ENCODE measurements around the gene SCIN. TPM values are rescaled to one million over a fixed set of nuclear protein-coding genes. Genes with fewer than 3 reads are reported as not detected.

SCIN gene
- polyA plus RNA-seq, 1 of the 3 experiments (the other 2 are of a cell fraction), result 0.02 TPM

DNA sequence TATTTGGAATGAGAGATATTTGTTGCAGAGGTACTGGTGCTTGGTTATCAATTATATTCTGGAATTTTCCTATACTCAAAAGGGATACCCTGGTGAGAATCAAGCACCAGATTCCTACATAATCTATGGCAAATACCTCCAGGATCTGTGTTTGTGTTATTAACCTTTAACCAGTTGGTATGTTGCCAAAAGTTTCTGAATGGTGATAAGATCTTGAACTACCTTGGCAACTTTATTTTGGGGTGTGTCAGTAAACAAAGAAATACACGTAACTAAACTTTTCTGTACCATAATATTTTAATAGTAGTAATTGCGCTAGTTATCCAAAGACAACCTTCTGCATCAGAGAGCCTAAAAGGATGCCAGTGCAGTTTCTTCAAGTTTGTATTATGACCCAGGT is 13.4 kb downstream of the SCIN start (continued):
- TF ChIP-seq, protein P1, sequence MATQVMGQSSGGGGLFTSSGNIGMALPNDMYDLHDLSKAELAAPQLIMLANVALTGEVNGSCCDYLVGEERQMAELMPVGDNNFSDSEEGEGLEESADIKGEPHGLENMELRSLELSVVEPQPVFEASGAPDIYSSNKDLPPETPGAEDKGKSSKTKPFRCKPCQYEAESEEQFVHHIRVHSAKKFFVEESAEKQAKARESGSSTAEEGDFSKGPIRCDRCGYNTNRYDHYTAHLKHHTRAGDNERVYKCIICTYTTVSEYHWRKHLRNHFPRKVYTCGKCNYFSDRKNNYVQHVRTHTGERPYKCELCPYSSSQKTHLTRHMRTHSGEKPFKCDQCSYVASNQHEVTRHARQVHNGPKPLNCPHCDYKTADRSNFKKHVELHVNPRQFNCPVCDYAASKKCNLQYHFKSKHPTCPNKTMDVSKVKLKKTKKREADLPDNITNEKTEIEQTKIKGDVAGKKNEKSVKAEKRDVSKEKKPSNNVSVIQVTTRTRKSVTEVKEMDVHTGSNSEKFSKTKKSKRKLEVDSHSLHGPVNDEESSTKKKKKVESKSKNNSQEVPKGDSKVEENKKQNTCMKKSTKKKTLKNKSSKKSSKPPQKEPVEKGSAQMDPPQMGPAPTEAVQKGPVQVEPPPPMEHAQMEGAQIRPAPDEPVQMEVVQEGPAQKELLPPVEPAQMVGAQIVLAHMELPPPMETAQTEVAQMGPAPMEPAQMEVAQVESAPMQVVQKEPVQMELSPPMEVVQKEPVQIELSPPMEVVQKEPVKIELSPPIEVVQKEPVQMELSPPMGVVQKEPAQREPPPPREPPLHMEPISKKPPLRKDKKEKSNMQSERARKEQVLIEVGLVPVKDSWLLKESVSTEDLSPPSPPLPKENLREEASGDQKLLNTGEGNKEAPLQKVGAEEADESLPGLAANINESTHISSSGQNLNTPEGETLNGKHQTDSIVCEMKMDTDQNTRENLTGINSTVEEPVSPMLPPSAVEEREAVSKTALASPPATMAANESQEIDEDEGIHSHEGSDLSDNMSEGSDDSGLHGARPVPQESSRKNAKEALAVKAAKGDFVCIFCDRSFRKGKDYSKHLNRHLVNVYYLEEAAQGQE (IDR thresholded peaks at IDR 0.05; ENCODE audit: low read depth, low read length), result no peak
- TF ChIP-seq YY1 (IDR thresholded peaks at IDR 0.05; ENCODE audit: low read depth) (no peak), CHD2 (IDR thresholded peaks at IDR 0.05; ENCODE audit: low read length, partially characterized antibody) (no peak), USF2 (IDR thresholded peaks at IDR 0.05; ENCODE audit: borderline replicate concordance, low read depth, low read length) (no peak)
- TF ChIP-seq, protein P2, sequence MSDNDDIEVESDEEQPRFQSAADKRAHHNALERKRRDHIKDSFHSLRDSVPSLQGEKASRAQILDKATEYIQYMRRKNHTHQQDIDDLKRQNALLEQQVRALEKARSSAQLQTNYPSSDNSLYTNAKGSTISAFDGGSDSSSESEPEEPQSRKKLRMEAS (IDR thresholded peaks at IDR 0.05; ENCODE audit: low read depth), result no peak

GRCh38 chr7:12584930-12585329 is 14.4 kb downstream of the SCIN start:
- H3K4me2 ChIP-seq, result no peak overlapping the region
- no peak overlapping the region; the same call in 1 of the 2 replicates for H2AFZ ChIP-seq (ENCODE audit: low read depth)
- no peaks in the 10 kb centered on the region for H3K9me3 ChIP-seq
- H3K4me1 ChIP-seq (ENCODE audit: control insufficient read depth in 1 of 2, insufficient read depth in 2 of 2, low read depth in 1 of 2, low read length in 1 of 2), result no peaks in the 10 kb centered on the region
- no peaks in the 10 kb centered on the region for H3K27me3 ChIP-seq (ENCODE audit: insufficient read depth)
- H4K20me1 ChIP-seq (ENCODE audit: insufficient read depth), result no peaks in the 10 kb centered on the region
- ChIA-PET CTCF (interaction anchor here (1.1 kb wide), 1 partner anchor 60 kb away, joined by 3 read pairs; no protein-coding TSS in a partner anchor), POLR2A (no interaction called here)
- TF ChIP-seq CHD2 (IDR thresholded peaks at IDR 0.05; ENCODE audit: low read length, partially characterized antibody) (no peak), FOSL2 (IDR thresholded peaks at IDR 0.05; ENCODE audit: borderline replicate concordance, low read depth) (no peak), FOXJ3 (CRISPR knock-in tag; IDR thresholded peaks at IDR 0.05) (no peak), TCF12 (IDR thresholded peaks at IDR 0.05) (no peak), GATA2 (CRISPR knock-in tag; IDR thresholded peaks at IDR 0.05) (no peak), TAF1 (IDR thresholded peaks at IDR 0.05; ENCODE audit: borderline replicate concordance, low read depth, low read length) (no peak), PBX3 (IDR thresholded peaks at IDR 0.05) (no peak), RFX5 (IDR thresholded peaks at IDR 0.05; ENCODE audit: low read length) (no peak), USF1 (IDR thresholded peaks at IDR 0.05; ENCODE audit: borderline replicate concordance, low read depth) (no peak)
- H3K36me3 ChIP-seq (replicated peaks in 1 of 2; ENCODE audit: control insufficient read depth in 1 of 2, insufficient read depth in 2 of 2, low read length in 1 of 2), result no peaks in the 10 kb centered on the region
- no peaks in the 10 kb centered on the region for H3F3A ChIP-seq (replicated peaks; ENCODE audit: insufficient read depth)
- no peaks in the 10 kb centered on the region for H3K79me2 ChIP-seq (ENCODE audit: insufficient read depth)
- no peak overlapping the region for H3K27ac ChIP-seq (ENCODE audit: low read depth in 2 of 2, low read length in 1 of 2)
- no peak overlapping the region for H3K9ac ChIP-seq
- no peak for DNase-seq
- no peaks in the 10 kb centered on the region for H3K9me2 ChIP-seq
- H3K4me3 ChIP-seq (ENCODE audit: low read depth in 2 of 2, low read length in 1 of 2), result no peak overlapping the region
- 44% methylated on average over 7 of the region's 7 CpGs for WGBS (ENCODE audit: low lambda C conversion rate)

Measured in SK-N-SH (cell line).